Nucleus accumbens (tissue), 56 donors: ENCODE data around the gene ZC3H18.
"Not testable (repeated sequence)": the region's sequence is repeated elsewhere in the genome, so short reads cannot be mapped to it uniquely, and the experiment has no call there.

Source experiments
- DNase-seq, 56 donors: peaks; one replicate each; lab custom pipeline; 2025; lab: John Stamatoyannopoulos, UW

Gene ZC3H18

DNA sequence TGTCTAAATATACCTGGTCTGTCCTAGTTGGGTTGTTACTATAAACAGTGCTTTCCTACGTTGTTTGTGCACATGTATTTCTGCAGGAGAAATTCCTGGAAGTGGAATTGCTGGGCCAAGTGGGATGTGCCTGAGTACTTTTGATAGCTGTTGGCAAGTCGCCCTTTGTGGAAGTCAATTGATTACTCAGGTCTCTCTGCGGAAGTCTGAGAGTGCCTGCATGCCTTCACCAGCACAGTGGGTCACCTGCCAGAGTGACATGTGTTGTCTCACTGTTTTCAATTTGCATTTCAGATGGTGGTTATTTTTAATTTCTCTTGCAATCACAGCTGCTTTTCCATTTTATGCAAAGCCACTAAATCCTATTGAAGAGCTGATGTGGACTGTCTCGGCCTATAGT lies 94.9 kb downstream of the ZC3H18 start:
- no peak for DNase-seq

DNA sequence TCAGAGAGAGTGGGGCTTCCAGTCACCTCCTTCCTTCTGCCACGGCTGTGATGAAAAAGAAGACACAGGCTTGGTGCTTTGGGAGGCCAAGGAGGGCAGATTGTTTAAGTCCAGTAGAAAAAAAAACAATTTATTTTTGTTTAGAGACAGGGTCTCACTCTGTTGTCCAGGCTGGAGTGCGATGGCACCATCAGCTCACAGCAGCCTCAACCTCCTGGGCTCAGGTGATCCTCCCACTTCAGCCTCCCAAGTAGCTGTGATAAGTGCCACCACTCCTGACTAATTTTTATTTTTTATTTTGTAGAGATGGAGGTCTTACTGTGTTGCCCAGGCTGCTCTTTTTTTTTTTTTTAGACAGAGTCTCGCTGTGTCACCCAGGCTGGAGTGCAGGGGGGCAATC lies 95.4 kb downstream of the ZC3H18 start:
- no peak for DNase-seq

- no peak for DNase-seq
Observed at GRCh38 chr16:88667461-88667860, 97.3 kb downstream of the ZC3H18 start.

DNA sequence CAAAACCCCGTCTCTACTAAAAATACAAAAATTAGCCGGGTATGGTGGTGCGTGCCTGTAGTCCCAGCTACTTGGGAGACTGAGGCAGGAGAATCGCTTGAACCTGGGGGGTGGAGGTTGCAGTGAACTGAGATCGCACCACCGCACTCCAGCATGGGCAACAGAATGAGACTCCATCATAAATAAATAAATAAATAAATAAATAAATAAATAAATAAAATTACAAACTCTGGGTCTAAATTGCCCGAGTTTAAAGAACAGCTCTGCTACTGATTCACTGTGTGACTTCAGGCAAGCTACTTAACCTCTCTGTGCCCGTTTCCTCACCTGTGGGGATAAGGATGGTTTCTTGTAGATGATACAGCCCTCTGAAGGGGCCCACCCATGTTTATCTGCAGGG lies 99.3 kb downstream of the ZC3H18 start:
- not testable (repeated sequence) for DNase-seq

- DNase-seq: no peak
Observed at GRCh38 chr16:88669980-88670379, 99.8 kb downstream of the ZC3H18 start.

DNA sequence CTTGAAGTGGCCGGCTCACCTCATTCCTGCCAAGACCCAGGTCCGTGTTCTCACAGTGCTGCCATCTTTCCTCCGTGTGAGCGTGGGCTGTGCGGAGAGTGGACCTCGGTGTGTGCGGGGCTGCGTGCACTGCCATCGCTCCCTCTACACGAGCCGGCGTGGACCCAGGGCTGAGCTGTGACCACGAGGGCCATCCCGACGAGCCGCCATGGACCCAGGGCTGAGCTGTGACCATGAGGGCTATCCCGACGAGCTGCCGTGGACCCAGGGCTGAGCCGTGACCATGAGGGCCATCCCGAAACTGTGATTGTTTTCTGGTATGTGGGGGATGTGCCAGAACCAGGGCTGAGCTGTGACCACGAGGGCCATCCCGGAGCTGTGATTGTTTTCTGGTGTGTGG lies 101.6 kb downstream of the ZC3H18 start:
- DNase-seq: no peak

DNA sequence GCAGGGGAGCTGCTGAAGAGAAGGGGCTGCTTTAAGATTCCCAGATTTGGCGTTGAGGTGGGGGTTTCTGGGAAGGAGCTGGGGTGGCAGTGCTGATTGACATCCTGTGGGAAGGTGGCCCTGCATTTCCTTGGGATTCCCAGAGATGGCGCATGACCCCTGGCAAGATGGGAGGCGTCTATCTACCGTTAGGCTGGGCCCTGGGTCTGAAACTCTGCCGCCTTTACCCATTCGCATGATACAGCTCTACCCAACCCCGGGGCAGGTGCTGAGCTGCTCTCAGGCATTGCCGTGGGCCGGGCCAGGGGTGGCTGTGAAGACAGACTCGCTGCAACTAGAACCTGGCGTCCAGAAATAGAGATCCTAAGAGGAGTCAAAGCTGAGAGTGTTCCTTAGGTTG lies 102.6 kb downstream of the ZC3H18 start:
- DNase-seq: peak in 1 of 56 donors; percentile 2

GRCh38 chr16:88673716-88674379 lies 103.6 kb downstream of the ZC3H18 start:
- no peak for DNase-seq

DNA sequence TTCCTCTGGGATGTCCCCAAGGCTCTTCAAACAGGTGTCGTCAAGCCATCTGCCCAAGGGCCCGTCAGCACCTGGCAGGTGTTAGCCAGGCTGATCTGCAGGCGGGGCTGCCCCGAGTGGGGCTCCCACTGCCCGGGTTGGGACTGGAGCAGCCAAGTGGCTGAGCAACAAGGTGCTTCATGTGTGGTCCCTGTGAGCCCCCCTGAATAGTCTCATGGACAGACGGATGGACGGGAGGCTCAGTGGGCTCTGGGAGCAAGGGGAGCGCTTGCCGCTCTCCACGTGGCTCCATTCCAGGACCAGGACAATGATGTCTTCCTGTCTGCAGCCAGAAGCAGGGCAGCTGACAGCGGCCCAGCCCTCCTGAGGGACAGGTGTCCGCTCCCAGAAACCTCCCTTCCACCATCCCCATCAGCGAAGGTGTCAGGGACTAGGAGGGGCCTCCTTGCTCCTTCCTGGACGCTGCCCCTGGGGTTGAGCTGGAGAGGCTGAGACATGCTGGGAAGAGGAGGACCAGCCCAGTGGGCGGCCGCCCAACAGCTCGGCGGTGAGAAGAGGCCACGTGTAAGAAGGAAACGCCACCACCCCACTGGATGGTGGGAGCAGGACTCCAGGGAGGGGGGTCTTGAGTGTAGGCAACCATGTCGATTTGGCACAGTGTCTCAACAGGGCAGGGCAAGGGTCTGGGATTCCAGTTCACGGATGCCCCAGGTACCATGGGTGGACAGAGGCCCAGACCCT lies 106.5 kb downstream of the ZC3H18 start:
- DNase-seq: no peak

DNA sequence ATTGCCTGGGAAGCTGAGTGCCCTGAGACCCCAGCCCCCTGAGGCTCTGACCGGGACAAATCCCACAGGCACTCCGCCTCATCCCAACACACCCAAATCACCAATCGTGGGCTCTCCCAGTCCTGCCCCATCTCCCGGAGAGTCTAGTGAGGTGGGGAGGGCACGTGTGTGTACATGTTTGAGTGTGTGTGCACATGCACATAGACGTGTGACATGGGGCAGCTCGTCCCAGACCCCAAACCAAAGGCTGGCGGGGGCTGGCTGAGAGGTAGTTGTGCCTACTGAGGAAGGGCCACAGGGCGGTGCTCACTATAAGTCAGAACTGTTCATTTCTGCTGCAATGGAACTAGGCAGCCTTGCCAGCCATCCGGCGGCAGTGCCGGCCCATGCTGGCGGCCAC lies 107.5 kb downstream of the ZC3H18 start:
- DNase-seq: no peak

GRCh38 chr16:88678224-88678979 lies 108.2 kb downstream of the ZC3H18 start:
- DNase-seq: no peak

GRCh38 chr16:88680554-88681083 lies 110.4 kb downstream of the ZC3H18 start:
- no peak for DNase-seq

GRCh38 chr16:88681084-88681680 lies 111.0 kb downstream of the ZC3H18 start:
- DNase-seq: no peak
